GM12878 (cell line): ENCODE data around the gene HM13. TPM values are rescaled to one million over a fixed set of nuclear protein-coding genes. Genes with fewer than 3 reads are reported as not detected.

Experiments used
- BHLHE40 ChIP-seq, 2 experiments: fragments of 450-650 bp in 1 of 2; IDR thresholded peaks; 2 replicates each; pipeline ENCODE4 v1.6.1; 2011 to 2017; ENCODE audit warnings: low read depth in 2 of 2, borderline replicate concordance in 1 of 2, improper control_type of control experiment in 1 of 2, low read length in 1 of 2, mild to moderate bottlenecking in 1 of 2
- BMI1 ChIP-seq: fragments of 450-650 bp; IDR thresholded peaks from 2 replicates; pipeline ENCODE4 v1.6.1; 2016; ENCODE audit warnings: mild to moderate bottlenecking, moderate library complexity, borderline replicate concordance
- CBFB ChIP-seq: IDR thresholded peaks from 2 replicates; pipeline ENCODE4 v1.6.1; 2016; ENCODE audit warnings: antibody characterized with exemption, low read depth
- EED ChIP-seq: sonication (generic); IDR thresholded peaks from 2 replicates; pipeline ENCODE4 v1.6.1; 2016; ENCODE audit warnings: antibody characterized with exemption, low read depth
- FOS ChIP-seq: IDR thresholded peaks from 3 replicates; pipeline ENCODE4 v1.6.1; 2011; ENCODE audit warnings: borderline replicate concordance; ENCODE audit not compliant: insufficient read length; ENCODE audit errors: extremely low read depth
- GATAD2B ChIP-seq: fragments of 450-650 bp; conservative IDR thresholded peaks from 2 replicates; pipeline ENCODE4 v1.6.1; 2017; ENCODE audit warnings: low read depth, mild to moderate bottlenecking, moderate library complexity
- MTA2 ChIP-seq: fragments of 450-650 bp; IDR thresholded peaks from 2 replicates; pipeline ENCODE4 v1.6.1; 2016; ENCODE audit warnings: low read depth, mild to moderate bottlenecking, moderate library complexity
- NFYA ChIP-seq: IDR thresholded peaks from 2 replicates; pipeline ENCODE4 v1.6.1; 2011; ENCODE audit warnings: low read depth, mild to moderate bottlenecking, low read length, improper control_type of control experiment, borderline replicate concordance
- NR2C1 ChIP-seq: fragments of 450-650 bp; IDR thresholded peaks from 2 replicates; pipeline ENCODE4 v1.6.1; 2017; ENCODE audit warnings: antibody characterized with exemption, mild to moderate bottlenecking, moderate library complexity
- NR2C2 ChIP-seq: IDR thresholded peaks from 2 replicates; pipeline ENCODE4 v1.6.1; 2011; ENCODE audit warnings: borderline replicate concordance, low read depth; ENCODE audit not compliant: control insufficient read depth, insufficient read length
- NRF1 ChIP-seq: conservative IDR thresholded peaks from 2 replicates; pipeline ENCODE4 v1.6.1; 2011; ENCODE audit warnings: mild to moderate bottlenecking, low read depth, low read length, improper control_type of control experiment
- PML ChIP-seq: IDR thresholded peaks from 2 replicates; pipeline ENCODE4 v1.6.1; 2012; ENCODE audit warnings: low read length, inconsistent platforms
- POLR2A ChIP-seq: IDR thresholded peaks from 2 replicates; pipeline ENCODE4 v1.6.1; 2011; ENCODE audit warnings: low read depth, mild to moderate bottlenecking, low read length
- RB1 ChIP-seq: fragments of 450-650 bp; formaldehyde crosslinking; IDR thresholded peaks from 2 replicates; pipeline ENCODE4 v1.6.1; 2017; ENCODE audit warnings: mild to moderate bottlenecking, borderline replicate concordance
- RELA ChIP-seq: fragments of 450-650 bp; IDR thresholded peaks from 2 replicates; pipeline ENCODE4 v1.8.0; 2014; ENCODE audit warnings: borderline replicate concordance; ENCODE audit not compliant: partially characterized antibody
- RFX5 ChIP-seq: IDR thresholded peaks from 2 replicates; pipeline ENCODE4 v1.6.1; 2011; ENCODE audit warnings: low read depth, low read length, improper control_type of control experiment
- RUNX3 ChIP-seq: IDR thresholded peaks from 2 replicates; pipeline ENCODE4 v1.6.1; 2012; ENCODE audit warnings: low read length, inconsistent platforms
- TARDBP ChIP-seq: IDR thresholded peaks from 2 replicates; pipeline ENCODE4 v1.6.1; 2016; ENCODE audit warnings: borderline replicate concordance
- TCF12 ChIP-seq: IDR thresholded peaks from 2 replicates; pipeline ENCODE4 v1.6.1; 2011; ENCODE audit warnings: low read depth, mild to moderate bottlenecking, low read length
- YY1 ChIP-seq: IDR thresholded peaks from 2 replicates; pipeline ENCODE4 v1.6.1; 2011; ENCODE audit warnings: low read depth, mild to moderate bottlenecking, low read length
- ZNF207 ChIP-seq: fragments of 450-650 bp; IDR thresholded peaks from 2 replicates; pipeline ENCODE4 v1.6.1; 2014; ENCODE audit warnings: antibody characterized with exemption, mild to moderate bottlenecking, borderline replicate concordance
- ZNF24 ChIP-seq: fragments of 450-650 bp; IDR thresholded peaks from 2 replicates; pipeline ENCODE4 v1.6.1; 2017; ENCODE audit warnings: antibody characterized with exemption, mild to moderate bottlenecking
- ZNF622 ChIP-seq: fragments of 450-650 bp; IDR thresholded peaks from 2 replicates; pipeline ENCODE4 v1.6.1; 2017; ENCODE audit warnings: mild to moderate bottlenecking, inconsistent platforms
- polyA plus RNA-seq, 11 experiments: library from polyadenylated mRNA; depleted of rRNA in 4 of 11; unstranded in 6 of 11; stranded (reverse) in 5 of 11; fragments of >200 nt; fragmentation: Nextera tagmentation in 4 of 11; fragmentation: Illumina TruSeq in 1 of 11; extraction: Ambion mirVana in 4 of 11; extraction: Trizol in 1 of 11; gene quantifications; 1 replicate in 1 of 11; 2 replicates in 10 of 11; pipeline versions ENCODE4 v1.2.1 to v1.2.3, GENCODE V29; 2011 to 2016; ENCODE audit warnings: inconsistent platforms in 2 of 11, missing spikeins in 2 of 11, low read depth in 1 of 11
- total RNA-seq, 4 experiments: library from RNA; depleted of rRNA in 3 of 4; stranded (reverse); fragments of >200 nt in 3 of 4; fragmentation: Illumina TruSeq in 1 of 4; extraction: Trizol in 1 of 4; gene quantifications; 2 replicates each; pipeline versions ENCODE4 v1.2.1 to v1.2.3, GENCODE V29; 2013 to 2021
- TF ChIP-seq, protein P1 (sequence below): fragments of 450-650 bp; IDR thresholded peaks from 2 replicates; pipeline ENCODE4 v1.6.1; 2017; ENCODE audit warnings: mild to moderate bottlenecking, moderate library complexity
- TF ChIP-seq, protein P2 (sequence below): fragments of 450-650 bp; IDR thresholded peaks from 2 replicates; pipeline ENCODE4 v1.6.1; 2017; ENCODE audit warnings: borderline replicate concordance
- TF ChIP-seq, protein P3 (sequence below): IDR thresholded peaks from 2 replicates; pipeline ENCODE4 v1.6.1; 2012; ENCODE audit warnings: low read depth, low read length, improper control_type of control experiment

The HM13 gene
- total and polyA plus RNA-seq, 10 of the 15 experiments (the other 5 are each of a cell fraction or from before 2014, with no cell fraction given), result 4.8 to 185 (median 81.7) TPM

GRCh38 chr20:31572701-31573554 is 58.7 kb downstream of the HM13 start (continued):
- TF ChIP-seq ZNF622 (no peak), PML (peak; percentile 39; the same call in 1 of the 2 replicates), POLR2A (peak; percentile 72), NR2C2 (no peak), ZNF207 (no peak), TARDBP (no peak), BHLHE40 (IDR thresholded peaks at IDR 0.05; ENCODE audit: borderline replicate concordance in 1 of 2, low read depth in 2 of 2, low read length in 1 of 2) (peak in 1 of 2 experiments; percentile 49; a peak in 2 of 4 replicates), EED (peak; percentile 39; the same call in 1 of the 2 replicates), RFX5 (no peak), TCF12 (peak; percentile 77), CBFB (no peak), NFYA (no peak), RELA (peak; percentile 48), GATAD2B (peak; percentile 52; the same call in 1 of the 2 replicates), MTA2 (0 out of 2 replicates have a peak, but pooled peaks have one; percentile 28), NR2C1 (peak; percentile 71), RB1 (peak; percentile 80; the same call in 1 of the 2 replicates), YY1 (no peak), ZNF24 (no peak), RUNX3 (no peak), BMI1 (no peak), FOS (no peak), NRF1 (0 out of 2 replicates have a peak, but pooled peaks have one; percentile 19)
- TF ChIP-seq, protein P1, sequence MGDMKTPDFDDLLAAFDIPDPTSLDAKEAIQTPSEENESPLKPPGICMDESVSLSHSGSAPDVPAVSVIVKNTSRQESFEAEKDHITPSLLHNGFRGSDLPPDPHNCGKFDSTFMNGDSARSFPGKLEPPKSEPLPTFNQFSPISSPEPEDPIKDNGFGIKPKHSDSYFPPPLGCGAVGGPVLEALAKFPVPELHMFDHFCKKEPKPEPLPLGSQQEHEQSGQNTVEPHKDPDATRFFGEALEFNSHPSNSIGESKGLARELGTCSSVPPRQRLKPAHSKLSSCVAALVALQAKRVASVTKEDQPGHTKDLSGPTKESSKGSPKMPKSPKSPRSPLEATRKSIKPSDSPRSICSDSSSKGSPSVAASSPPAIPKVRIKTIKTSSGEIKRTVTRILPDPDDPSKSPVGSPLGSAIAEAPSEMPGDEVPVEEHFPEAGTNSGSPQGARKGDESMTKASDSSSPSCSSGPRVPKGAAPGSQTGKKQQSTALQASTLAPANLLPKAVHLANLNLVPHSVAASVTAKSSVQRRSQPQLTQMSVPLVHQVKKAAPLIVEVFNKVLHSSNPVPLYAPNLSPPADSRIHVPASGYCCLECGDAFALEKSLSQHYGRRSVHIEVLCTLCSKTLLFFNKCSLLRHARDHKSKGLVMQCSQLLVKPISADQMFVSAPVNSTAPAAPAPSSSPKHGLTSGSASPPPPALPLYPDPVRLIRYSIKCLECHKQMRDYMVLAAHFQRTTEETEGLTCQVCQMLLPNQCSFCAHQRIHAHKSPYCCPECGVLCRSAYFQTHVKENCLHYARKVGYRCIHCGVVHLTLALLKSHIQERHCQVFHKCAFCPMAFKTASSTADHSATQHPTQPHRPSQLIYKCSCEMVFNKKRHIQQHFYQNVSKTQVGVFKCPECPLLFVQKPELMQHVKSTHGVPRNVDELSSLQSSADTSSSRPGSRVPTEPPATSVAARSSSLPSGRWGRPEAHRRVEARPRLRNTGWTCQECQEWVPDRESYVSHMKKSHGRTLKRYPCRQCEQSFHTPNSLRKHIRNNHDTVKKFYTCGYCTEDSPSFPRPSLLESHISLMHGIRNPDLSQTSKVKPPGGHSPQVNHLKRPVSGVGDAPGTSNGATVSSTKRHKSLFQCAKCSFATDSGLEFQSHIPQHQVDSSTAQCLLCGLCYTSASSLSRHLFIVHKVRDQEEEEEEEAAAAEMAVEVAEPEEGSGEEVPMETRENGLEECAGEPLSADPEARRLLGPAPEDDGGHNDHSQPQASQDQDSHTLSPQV, result no peak
- TF ChIP-seq, protein P2, sequence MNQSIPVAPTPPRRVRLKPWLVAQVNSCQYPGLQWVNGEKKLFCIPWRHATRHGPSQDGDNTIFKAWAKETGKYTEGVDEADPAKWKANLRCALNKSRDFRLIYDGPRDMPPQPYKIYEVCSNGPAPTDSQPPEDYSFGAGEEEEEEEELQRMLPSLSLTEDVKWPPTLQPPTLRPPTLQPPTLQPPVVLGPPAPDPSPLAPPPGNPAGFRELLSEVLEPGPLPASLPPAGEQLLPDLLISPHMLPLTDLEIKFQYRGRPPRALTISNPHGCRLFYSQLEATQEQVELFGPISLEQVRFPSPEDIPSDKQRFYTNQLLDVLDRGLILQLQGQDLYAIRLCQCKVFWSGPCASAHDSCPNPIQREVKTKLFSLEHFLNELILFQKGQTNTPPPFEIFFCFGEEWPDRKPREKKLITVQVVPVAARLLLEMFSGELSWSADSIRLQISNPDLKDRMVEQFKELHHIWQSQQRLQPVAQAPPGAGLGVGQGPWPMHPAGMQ, result no peak
- TF ChIP-seq, protein P3, sequence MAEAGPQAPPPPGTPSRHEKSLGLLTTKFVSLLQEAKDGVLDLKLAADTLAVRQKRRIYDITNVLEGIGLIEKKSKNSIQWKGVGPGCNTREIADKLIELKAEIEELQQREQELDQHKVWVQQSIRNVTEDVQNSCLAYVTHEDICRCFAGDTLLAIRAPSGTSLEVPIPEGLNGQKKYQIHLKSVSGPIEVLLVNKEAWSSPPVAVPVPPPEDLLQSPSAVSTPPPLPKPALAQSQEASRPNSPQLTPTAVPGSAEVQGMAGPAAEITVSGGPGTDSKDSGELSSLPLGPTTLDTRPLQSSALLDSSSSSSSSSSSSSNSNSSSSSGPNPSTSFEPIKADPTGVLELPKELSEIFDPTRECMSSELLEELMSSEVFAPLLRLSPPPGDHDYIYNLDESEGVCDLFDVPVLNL, result no peak
